GM18870 (cell line): ENCODE data around the gene DNAH10.

Experiments
- ATAC-seq: cut with Tn5 transposase; IDR thresholded peaks from one replicate; pipeline ENCODE4 v1.9.1; 2021; ENCODE audit warnings: moderate library complexity; ENCODE audit not compliant: unreplicated experiment

Gene DNAH10

DNA sequence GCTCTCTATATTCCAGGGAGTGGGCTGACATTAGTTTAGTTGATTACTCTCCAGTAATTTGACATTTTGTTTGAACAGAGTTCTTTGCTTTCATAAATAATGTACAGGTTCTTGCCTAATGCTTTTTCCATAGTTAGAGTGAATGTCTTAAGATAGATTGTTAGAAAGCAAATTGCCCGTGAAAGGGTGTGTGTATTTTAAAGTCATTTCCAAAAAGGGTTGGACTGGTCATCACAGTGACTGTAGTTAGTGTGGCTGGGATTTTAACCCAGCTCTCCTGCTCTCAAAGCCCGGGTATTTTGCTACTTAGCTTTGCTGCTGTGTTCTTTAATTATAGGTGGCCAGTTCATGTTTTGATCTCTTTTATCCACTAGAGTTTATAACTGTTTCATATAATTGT is 74.2 kb downstream of the DNAH10 start:
- no peak for ATAC-seq

DNA sequence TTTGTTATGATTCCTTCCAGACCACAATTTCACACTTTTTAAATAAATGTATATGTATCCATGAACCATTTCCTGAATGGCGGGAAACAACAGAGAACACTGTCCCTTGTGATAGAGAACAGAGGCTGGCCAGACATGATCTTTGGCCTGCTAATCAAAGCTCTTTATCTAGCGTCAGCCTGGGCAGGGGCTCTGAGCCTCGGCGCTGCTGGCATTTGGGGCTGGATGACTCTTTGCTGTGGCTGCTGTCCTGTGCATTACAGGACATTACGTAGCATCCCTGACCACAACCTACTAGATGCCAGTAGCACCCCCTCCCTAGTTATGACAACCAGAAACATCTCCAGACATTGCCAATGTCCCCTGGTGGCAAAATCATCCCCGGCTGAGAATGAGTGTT is 77.7 kb downstream of the DNAH10 start:
- ATAC-seq: no peak

- no peak for ATAC-seq
Observed at GRCh38 chr12:123840765-123841425, 78.8 kb downstream of the DNAH10 start.

GRCh38 chr12:123843912-123844748 is 82.0 kb downstream of the DNAH10 start:
- ATAC-seq: no peak

DNA sequence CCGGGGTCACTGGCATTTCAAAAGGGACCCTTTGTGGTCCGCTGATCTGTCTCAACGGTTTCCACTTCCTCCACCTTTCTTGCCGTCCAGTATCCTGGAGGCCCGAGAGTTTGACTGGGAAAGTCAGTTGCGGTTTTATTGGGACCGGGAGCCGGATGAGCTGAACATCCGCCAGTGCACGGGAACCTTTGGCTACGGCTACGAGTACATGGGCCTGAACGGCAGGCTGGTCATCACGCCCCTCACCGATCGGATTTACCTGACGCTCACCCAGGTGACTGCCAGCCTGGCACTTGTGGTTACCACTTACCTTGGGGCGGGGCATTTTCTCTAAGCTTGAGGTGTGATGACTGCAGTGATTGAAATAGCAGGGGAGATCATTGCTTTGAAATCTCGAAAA is 83.8 kb downstream of the DNAH10 start:
- ATAC-seq: no peak

DNA sequence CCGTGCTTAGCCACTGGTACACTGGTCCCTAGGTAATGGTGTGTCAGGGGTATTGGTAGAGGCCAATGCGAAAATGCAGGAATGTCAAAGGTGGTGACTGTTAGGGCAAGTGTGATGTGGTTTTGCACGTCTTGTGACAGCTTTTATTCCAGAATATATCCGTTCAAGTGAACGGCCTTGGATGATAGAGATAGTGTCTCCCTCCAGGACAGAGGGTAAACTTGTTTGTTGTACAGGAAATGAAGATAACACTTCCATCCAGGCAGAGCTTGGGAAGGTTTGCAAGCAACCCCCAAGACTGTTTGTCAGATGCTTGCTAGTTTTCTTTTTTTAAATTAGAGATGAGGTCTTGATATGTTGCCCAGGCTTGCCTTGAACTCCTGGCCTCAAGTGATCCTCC is 84.2 kb downstream of the DNAH10 start:
- no peak for ATAC-seq

GRCh38 chr12:123847019-123847418 is 84.9 kb downstream of the DNAH10 start:
- no peak for ATAC-seq

- ATAC-seq: no peak
Observed at GRCh38 chr12:123847876-123848275, 85.8 kb downstream of the DNAH10 start.

GRCh38 chr12:123849517-123849916 is 87.4 kb downstream of the DNAH10 start:
- ATAC-seq: no peak

DNA sequence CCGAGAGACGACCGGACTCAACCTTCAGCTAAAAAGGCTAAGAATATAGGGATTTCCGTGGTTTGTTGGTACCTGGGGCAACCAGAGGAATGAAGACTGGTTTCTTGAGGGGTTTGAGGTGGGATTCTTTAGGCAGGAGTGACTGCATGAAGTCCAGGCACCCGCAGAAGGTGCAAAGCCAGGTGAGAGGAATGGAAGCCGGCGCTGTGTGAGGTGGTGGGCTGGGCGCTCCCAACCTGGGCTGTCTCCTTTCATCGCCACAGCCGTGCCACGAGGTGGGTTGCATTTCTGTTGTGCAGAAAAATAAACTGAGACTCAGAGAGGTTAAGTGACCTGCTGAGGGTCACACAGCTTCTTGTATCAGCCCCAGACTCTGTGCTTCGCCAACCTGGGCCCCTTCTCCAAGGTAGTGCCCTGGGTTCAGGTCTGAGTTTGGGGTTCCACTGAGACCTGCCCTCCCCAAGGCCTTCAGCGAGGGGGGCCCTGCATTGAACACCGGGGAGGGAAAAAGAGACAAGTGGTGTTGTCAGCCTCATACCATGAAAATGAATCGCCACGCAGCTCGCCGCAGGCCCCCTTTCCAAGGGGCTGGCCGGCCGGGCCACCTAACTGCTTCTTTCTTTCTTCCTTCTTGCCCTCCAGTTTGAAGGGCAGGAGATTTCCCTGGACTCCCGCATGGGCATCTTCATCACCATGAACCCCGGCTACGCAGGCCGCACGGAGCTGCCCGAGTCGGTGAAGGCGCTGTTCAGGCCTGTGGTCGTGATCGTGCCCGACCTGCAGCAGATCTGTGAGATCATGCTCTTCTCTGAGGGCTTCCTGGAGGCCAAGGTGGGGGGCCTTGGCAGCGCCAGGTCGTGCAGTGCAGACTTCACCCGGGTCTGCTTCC is 88.4 kb downstream of the DNAH10 start:
- no peak for ATAC-seq

DNA sequence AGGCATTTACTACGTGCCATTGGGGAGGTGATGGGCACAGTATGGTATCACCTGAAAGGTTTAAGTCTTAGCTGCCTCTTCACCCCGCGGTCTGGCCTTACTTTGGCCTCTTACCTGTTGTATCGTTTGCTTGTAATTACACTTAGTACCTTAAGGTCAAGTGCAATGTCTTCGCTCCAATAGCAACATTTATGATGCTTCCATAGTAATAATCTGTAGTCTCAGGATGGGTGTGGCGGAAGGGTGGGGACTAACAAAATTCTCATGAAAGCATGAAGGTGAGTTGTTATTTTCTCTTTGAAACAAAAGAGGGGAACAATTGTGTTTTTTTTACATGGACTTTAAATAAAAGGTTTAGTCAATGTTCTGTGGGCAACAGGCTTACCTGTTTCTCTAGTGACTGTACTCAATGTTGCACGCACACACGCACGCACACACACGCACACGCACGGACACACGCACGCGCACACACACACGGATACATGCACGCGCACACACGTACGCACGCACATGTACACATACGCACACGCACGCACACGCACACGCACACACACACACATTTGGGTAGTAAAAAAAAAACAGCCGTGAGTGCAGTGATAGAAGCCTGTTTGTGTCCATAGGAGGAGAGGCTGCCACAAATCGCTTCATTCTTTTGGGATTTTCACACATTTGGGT is 91.4 kb downstream of the DNAH10 start:
- no peak for ATAC-seq

- ATAC-seq: no peak
Observed at GRCh38 chr12:123854232-123854631, 92.1 kb downstream of the DNAH10 start.

DNA sequence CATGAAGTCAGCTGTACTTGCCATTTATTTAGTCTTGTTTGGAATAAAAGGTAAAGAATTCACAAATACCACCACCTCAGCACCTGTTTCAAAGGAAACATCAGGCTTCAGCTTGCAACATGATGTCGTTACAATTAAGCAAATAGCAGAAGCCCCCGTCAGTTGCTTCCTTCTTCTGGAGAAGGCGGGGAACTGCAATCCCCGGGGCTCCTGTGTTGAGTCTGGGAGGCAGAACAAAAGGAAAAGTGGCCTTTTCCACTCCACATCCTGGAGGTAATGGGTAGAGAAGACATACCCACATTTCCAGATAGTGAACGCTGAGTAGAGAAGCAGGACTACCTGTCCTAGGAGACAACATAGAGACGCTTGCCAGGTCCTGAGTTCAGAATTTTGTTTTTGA is 92.8 kb downstream of the DNAH10 start:
- ATAC-seq: no peak

DNA sequence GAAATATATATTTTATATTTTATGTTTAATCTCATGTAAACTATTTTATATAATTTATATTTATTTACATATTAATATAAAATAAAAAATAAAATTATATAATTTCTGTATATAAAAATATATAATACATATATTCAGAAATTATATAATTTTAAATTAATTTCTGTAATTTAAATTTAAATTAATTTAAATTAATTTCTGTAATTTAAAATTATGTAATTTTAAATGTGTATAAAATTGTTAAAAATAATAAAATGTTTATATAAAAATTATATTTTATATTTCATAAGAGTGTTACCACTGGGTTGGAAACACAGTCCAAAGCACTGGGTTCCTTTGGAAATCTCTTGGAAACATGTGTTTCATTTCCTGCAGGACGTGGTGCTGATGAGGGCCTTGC is 94.6 kb downstream of the DNAH10 start:
- ATAC-seq: no peak

- no peak for ATAC-seq
Observed at GRCh38 chr12:123858176-123858575, 96.1 kb downstream of the DNAH10 start.

- no peak for ATAC-seq
Observed at GRCh38 chr12:123859035-123859434, 96.9 kb downstream of the DNAH10 start.

GRCh38 chr12:123860377-123860776 is 98.3 kb downstream of the DNAH10 start:
- no peak for ATAC-seq

GRCh38 chr12:123861392-123861791 is 99.3 kb downstream of the DNAH10 start:
- ATAC-seq: no peak

DNA sequence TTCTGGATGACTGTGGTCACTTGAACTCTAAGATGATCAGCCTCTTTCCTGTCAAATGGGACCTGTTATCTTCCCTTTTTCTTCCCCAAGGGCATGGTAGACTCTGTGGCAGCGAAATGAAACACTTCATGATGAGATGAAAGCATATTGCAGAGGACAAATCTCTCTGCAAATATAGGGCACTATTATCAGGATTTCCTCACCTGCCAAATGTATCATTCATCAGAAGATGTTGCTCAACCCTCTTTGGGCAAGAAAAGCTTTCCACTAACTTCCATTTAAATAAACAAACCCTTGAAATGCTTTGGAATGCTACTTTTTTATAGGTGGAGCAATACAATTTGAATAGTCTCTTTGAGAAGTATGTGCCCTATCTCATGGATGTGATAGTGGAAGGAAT is 105.0 kb downstream of the DNAH10 start:
- no peak for ATAC-seq

DNA sequence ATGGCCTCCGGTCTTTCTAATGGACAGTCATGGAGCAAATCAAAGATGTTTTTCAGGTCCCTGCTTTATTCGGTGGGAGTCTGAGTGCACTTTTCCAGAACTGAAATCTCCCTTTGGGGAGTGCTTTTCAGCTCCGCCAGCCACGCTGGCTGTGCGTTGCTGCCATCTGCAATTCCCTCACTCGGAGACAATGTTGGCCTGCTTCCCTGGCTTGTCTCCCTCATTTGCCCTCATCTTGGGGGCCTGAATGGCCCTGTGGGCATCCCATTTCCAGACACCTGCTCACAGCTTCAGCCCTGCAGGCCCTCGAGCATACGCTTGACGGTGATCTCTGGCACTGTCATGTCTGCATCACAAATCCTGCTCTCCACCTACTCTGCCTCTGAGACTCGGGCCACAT is 106.7 kb downstream of the DNAH10 start:
- ATAC-seq: no peak

DNA sequence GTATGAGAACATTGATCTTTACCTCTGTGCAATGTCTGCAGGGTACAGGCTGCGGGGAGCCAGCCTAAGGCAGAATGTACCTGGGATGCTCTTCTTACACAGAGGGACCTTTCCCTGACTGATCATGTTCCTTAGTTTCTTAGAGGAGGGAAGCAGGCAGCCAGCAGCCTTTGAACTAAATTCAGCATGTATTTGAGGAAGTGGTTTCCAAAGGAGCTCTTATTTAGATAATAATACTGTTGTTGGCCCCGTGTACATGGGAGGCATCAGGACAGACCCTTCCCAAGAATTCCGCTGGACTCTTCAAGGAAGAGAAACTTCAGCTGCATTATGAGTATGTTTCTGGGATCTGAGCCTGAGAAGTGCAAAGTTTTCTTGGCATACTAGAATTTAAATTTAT is 111.7 kb downstream of the DNAH10 start:
- no peak for ATAC-seq
